Heart left ventricle (tissue), 16 donors: ENCODE measurements around the gene TLL1. TPM values are rescaled to one million over a fixed set of nuclear protein-coding genes. Genes with fewer than 3 reads are reported as not detected.

ENCODE experiments used
- ATAC-seq, 4 donors: fragments of 200-7000 bp; cut with Tn5 transposase; one replicate each; pipeline ENCODE4 v1.9.1; 2020 to 2022; ENCODE audit warnings: moderate library complexity in 4 of 4, mild to moderate bottlenecking in 3 of 4, moderate number of reproducible peaks in 1 of 4
- DNase-seq, 5 donors: peaks; one replicate each; pipeline ENCODE4 v3.0.0-alpha.2; 2020
- H3K27ac ChIP-seq, 12 donors: fragments of 200-600 bp; sonication (generic) in 4 of 12; one replicate each; pipeline versions ENCODE4 v1.5.0 to v1.8.0; 2016 to 2022; ENCODE audit warnings: mild to moderate bottlenecking in 2 of 12
- H3K27me3 ChIP-seq, 9 donors: fragments of 200-600 bp; sonication (generic) in 2 of 9; one replicate each; pipeline versions ENCODE4 v1.5.1 to v1.8.0; 2016 to 2022; ENCODE audit warnings: mild to moderate bottlenecking in 3 of 9
- H3K36me3 ChIP-seq, 9 donors: fragments of 200-600 bp; sonication (generic) in 2 of 9; one replicate each; pipeline versions ENCODE4 v1.5.0 to v1.8.0; 2018 to 2022; ENCODE audit warnings: mild to moderate bottlenecking in 2 of 9
- H3K4me1 ChIP-seq, 12 donors: fragments of 200-600 bp; sonication (generic) in 4 of 12; one replicate each; pipeline versions ENCODE4 v1.5.0 to v1.8.0; 2016 to 2022; ENCODE audit warnings: mild to moderate bottlenecking in 3 of 12
- H3K4me3 ChIP-seq, 12 donors: fragments of 200-600 bp; sonication (generic) in 4 of 12; one replicate each; pipeline versions ENCODE4 v1.5.0 to v1.8.0; 2017 to 2022; ENCODE audit warnings: mild to moderate bottlenecking in 9 of 12, moderate library complexity in 4 of 12
- H3K9me3 ChIP-seq, 12 donors: fragments of 200-600 bp; sonication (generic) in 4 of 12; one replicate each; pipeline versions ENCODE4 v1.5.0 to v1.8.0; 2016 to 2022; ENCODE audit warnings: mild to moderate bottlenecking in 1 of 12
- POLR2A ChIP-seq, 2 donors: fragments of 450-650 bp; IDR thresholded peaks; one replicate each; pipeline ENCODE4 v1.6.1; 2017; ENCODE audit warnings: antibody characterized with exemption in 2 of 2, mild to moderate bottlenecking in 2 of 2, moderate library complexity in 2 of 2
- WGBS, 4 donors: extraction: QIAGEN DNeasy Blood & Tissue Kit in 2 of 4; methylation state at CpG; one replicate each; pipeline versions ENCODE4 v1.1.5 to v1.1.7; 2013 to 2018; 5-methylcytosine and 5-hydroxymethylcytosine counted together
- intact Hi-C, 10 donors: fragments of 100-400 bp; cut with DNase I; formaldehyde crosslinking; loops; one replicate each; pipeline versions ENCODE4 v1.11.1 to v1.14.2; 2022
- polyA plus RNA-seq, 2 donors: library from polyadenylated mRNA; stranded (reverse); fragments of 200-250 nt; gene quantifications; one replicate each; pipeline ENCODE4 v1.2.3, GENCODE V29; 2013
- total RNA-seq, 9 donors: library from RNA; depleted of rRNA in 2 of 9; stranded (reverse); fragments of >200 nt in 2 of 9; fragmentation: NEBNext Ultra II Directional in 3 of 9; extraction: Animal tissue kit (Norgen Biotek cat#: 25700) in 3 of 9; gene quantifications; one replicate each; pipeline versions ENCODE4 v1.1.0 to v1.2.4, GENCODE V29; 2016 to 2023
- TF ChIP-seq, protein P1 (sequence below), 12 donors: fragments of 200-600 bp; sonication (generic) in 4 of 12; IDR thresholded peaks; one replicate each; pipeline versions ENCODE4 v1.5.0 to v1.8.0; 2018 to 2022; ENCODE audit warnings: antibody characterized with exemption in 12 of 12, mild to moderate bottlenecking in 5 of 12
- donor health status: ischemic (EF 13 %, LVEDD 7.1; RV severe dilation, severe dysfunction).
- donor health status: healthy with polysubstance abuse.
- donor health status: DM: no; HTN: yes; CAD: no.
- donor health status: DM: no; HTN: no; CAD: no.
- donor health status: ischemic (EF 25% LVEDD 6.9; RV normal size, moderate dysfunction).
- donor health status: ischemic (EF 25% LVEDD 5.7; RV mildly dilated, moderate dysfunction).
- donor health status: healthy.
- donor health status: DM: yes; HTN: yes; CAD: no.
- donor health status: ischemic (EF 35%, LVEDD 5.7; RV mildly dilated, moderate dysfunction).
- donor health status: nonischemic (EF 11% LVEDD 7.7; RV severe dilation, severe dysfunction).
- donor health status: DM: yes; HTN: yes; CAD: no.
- donor health status: PGD.
- donor health status: ischemic (EF 29% LVEDD 5.4; RV normal size, mild dysfunction).
- donor health status: nonischemic (EF 23%, LVEDD 6.1; RV moderate dilation, normal function).

TLL1 gene
- total and polyA plus RNA-seq, 11 donors: 0.08 to 4.5 (median 1.2) TPM

DNA sequence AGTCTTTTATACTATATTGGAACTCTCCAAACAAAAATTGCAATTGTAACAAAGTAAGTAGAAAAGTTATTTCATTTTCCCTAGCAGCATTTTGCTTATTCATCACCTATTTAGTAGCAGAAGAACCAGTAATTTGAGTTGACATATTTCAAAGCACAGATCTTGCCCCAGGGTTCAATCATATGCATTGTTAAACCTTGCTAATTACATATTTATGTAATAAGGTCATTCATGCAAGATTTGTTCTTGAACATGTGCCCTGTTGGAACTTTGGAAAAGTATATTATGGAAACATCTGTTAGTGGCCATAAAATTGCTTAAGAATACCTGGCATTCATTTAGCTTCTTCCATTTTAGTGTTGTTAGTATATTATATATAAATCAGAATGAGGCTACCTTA is 191.7 kb downstream of the TLL1 start:
- ATAC-seq: no peak
- peaks cover 0 to 2% (median 0%) of the 10 kb centered on the region in 12 donors for H3K9me3 ChIP-seq
- no peaks in the 10 kb centered on the region for H3K27me3 ChIP-seq
- intact Hi-C loops: no loop called here
- H3K27ac ChIP-seq: no peak overlapping the region
- DNase-seq: no peak
- TF ChIP-seq POLR2A (IDR thresholded peaks at IDR 0.05): no peak
- TF ChIP-seq, protein P1, sequence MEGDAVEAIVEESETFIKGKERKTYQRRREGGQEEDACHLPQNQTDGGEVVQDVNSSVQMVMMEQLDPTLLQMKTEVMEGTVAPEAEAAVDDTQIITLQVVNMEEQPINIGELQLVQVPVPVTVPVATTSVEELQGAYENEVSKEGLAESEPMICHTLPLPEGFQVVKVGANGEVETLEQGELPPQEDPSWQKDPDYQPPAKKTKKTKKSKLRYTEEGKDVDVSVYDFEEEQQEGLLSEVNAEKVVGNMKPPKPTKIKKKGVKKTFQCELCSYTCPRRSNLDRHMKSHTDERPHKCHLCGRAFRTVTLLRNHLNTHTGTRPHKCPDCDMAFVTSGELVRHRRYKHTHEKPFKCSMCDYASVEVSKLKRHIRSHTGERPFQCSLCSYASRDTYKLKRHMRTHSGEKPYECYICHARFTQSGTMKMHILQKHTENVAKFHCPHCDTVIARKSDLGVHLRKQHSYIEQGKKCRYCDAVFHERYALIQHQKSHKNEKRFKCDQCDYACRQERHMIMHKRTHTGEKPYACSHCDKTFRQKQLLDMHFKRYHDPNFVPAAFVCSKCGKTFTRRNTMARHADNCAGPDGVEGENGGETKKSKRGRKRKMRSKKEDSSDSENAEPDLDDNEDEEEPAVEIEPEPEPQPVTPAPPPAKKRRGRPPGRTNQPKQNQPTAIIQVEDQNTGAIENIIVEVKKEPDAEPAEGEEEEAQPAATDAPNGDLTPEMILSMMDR (IDR thresholded peaks at IDR 0.05): no peak
- no peaks in the 10 kb centered on the region for H3K36me3 ChIP-seq
- no peaks in the 10 kb centered on the region for H3K4me1 ChIP-seq
- no peak overlapping the region for H3K4me3 ChIP-seq

DNA sequence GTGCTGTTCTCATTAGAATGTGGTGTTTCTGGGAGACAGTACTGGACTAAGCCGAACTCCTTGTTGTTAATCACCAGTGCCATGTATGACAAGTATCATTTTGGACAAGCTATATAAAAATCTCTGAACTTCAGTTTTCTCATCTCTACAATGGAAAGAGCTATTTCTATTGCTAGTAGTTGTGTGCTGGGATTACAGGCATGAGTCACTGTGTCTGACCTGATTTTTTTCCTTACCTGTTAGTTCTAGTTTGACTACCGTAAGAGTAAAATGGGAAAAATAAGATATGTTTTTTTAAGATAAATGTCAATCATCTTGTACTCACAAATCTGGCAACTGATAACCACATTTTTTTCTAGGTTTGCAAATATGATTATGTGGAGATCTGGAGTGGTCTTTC is 192.3 kb downstream of the TLL1 start:
- Histone ChIP-seq H3K36me3 (no peaks in the 10 kb centered on the region), H3K4me3 (no peak overlapping the region), H3K27me3 (no peaks in the 10 kb centered on the region), H3K27ac (no peak overlapping the region), H3K4me1 (no peaks in the 10 kb centered on the region), H3K9me3 (peaks cover 0 to 2% (median 0%) of the 10 kb centered on the region in 12 donors)
- no peak for TF ChIP-seq POLR2A (IDR thresholded peaks at IDR 0.05)
- TF ChIP-seq, protein P1 (IDR thresholded peaks at IDR 0.05): no peak
- WGBS, 4 donors: 94 to 96% (median 95%) methylated on average over 2 of the region's 2 CpGs
- ATAC-seq (no peak), DNase-seq (no peak)
- intact Hi-C loops: no loop called here

DNA sequence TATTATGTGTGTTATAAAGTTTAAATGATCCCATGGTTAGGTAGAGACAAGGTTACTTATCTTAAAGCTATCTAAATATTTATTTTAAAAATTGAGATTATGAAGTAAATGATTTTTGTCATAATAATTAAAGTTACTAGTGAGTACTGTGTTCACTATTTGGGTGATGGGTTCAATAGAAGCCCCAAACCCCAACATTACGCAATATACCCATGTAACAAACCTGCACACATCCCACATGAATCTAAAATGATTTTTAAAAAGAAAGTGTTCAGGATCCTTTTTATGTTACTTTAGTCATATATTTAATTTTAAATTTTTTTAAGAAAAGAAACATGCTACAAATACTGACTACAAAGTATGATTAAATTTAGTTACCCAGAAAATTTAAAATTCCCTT is 193.9 kb downstream of the TLL1 start:
- no peaks in the 10 kb centered on the region for H3K9me3 ChIP-seq
- whole genome bisulfite sequencing, 4 donors: 94 to 98% (median 98%) methylated on average over 1 of the region's 1 CpG
- H3K27me3 ChIP-seq: no peaks in the 10 kb centered on the region
- TF ChIP-seq POLR2A (IDR thresholded peaks at IDR 0.05): no peak
- TF ChIP-seq, protein P1 (IDR thresholded peaks at IDR 0.05): no peak
- intact Hi-C loops: no loop called here
- no peaks in the 10 kb centered on the region for H3K36me3 ChIP-seq
- H3K27ac ChIP-seq: no peak overlapping the region
- ATAC-seq (no peak), DNase-seq (no peak)
- no peak overlapping the region for H3K4me3 ChIP-seq
- H3K4me1 ChIP-seq: no peaks in the 10 kb centered on the region

DNA sequence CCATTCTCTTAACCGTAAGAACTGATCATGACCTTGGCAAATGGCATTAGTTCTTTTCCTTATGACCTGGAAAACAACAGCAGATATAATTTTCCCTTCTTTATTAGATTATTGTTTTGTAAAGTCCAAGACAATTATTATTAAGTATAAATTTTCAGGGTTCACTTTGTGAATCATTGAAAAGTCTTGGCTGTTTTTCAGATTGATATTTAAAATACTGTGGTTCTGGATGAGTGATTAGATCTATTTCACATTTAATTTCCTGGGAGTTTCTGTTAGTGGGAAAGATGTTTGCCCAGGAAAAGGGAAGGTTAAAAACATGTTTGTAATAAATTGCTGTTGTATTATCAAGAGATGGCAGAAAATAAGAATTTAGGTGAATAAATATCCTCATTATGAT is 194.9 kb downstream of the TLL1 start:
- intact Hi-C loops: no loop called here
- no peak overlapping the region for H3K27ac ChIP-seq
- H3K9me3 ChIP-seq: no peaks in the 10 kb centered on the region
- no peak for TF ChIP-seq POLR2A (IDR thresholded peaks at IDR 0.05)
- TF ChIP-seq, protein P1 (IDR thresholded peaks at IDR 0.05): no peak
- H3K4me1 ChIP-seq: no peaks in the 10 kb centered on the region
- H3K27me3 ChIP-seq: no peaks in the 10 kb centered on the region
- DNase-seq (no peak), ATAC-seq (no peak)
- no peaks in the 10 kb centered on the region for H3K36me3 ChIP-seq
- 56 to 71% (median 62%) methylated on average over 1 of the region's 1 CpG for WGBS, 4 donors
- no peak overlapping the region for H3K4me3 ChIP-seq
